Kidney (tissue), 14 donors: ENCODE measurements around the gene FAF1. TPM values are rescaled to one million over a fixed set of nuclear protein-coding genes. Genes with fewer than 3 reads are reported as not detected.
A peak's percentile ranks its signal among the peaks of the same experiment; 100 is the strongest.

ENCODE experiments used
- DNase-seq, 5 donors: peaks; one replicate each; pipeline ENCODE4 v3.0.0-alpha.2; 2013 to 2020
- FAIRE-seq: peaks from 2 replicates; lab custom pipeline; 2012; peaks lifted over from hg19 to GRCh38; lab: Jason Lieb, UNC
- H3K27ac ChIP-seq, 2 donors: one replicate each; pipeline ENCODE4 v1.7.0; 2013; ENCODE audit warnings: low read depth in 2 of 2, low read length in 2 of 2, inconsistent platforms in 1 of 2
- H3K27me3 ChIP-seq: one replicate; pipeline ENCODE4 v1.7.1; 2013; ENCODE audit warnings: low read length, inconsistent platforms; ENCODE audit not compliant: control insufficient read depth, insufficient read depth
- H3K36me3 ChIP-seq, 3 donors: one replicate each; pipeline versions ENCODE4 v1.7.0 to v1.7.1; 2013; ENCODE audit warnings: low read length in 3 of 3, control low read depth in 1 of 3, inconsistent platforms in 1 of 3; ENCODE audit not compliant: insufficient read depth in 3 of 3, control insufficient read depth in 2 of 3
- H3K4me1 ChIP-seq, 3 donors: one replicate each; pipeline versions ENCODE4 v1.7.0 to v1.7.1; 2013; ENCODE audit warnings: low read length in 3 of 3, inconsistent platforms in 1 of 3, low read depth in 1 of 3; ENCODE audit not compliant: control insufficient read depth in 2 of 3, insufficient read depth in 2 of 3
- H3K4me3 ChIP-seq, 3 donors: one replicate each; pipeline versions ENCODE4 v1.7.0 to v1.8.1; 2013; ENCODE audit warnings: low read length in 3 of 3, control low read depth in 1 of 3, inconsistent platforms in 1 of 3
- H3K9ac ChIP-seq, 3 donors: one replicate each; pipeline versions ENCODE4 v1.7.0 to v1.7.1; 2013; ENCODE audit warnings: low read length in 3 of 3, control low read depth in 1 of 3, inconsistent platforms in 1 of 3
- H3K9me3 ChIP-seq, 3 donors: one replicate each; pipeline versions ENCODE4 v1.7.0 to v1.7.1; 2013; ENCODE audit warnings: low read length in 3 of 3, control low read depth in 1 of 3, inconsistent platforms in 1 of 3; ENCODE audit not compliant: control insufficient read depth in 2 of 3, insufficient read depth in 1 of 3
- intact Hi-C: fragments of 100-400 bp; cut with DNase I; formaldehyde crosslinking; loops from one replicate; pipeline ENCODE4 v1.11.1; 2022
- polyA plus RNA-seq: library from polyadenylated mRNA; stranded (reverse); fragments of 350-450 nt; fragmentation: Illumina TruSeq; extraction: RNeasy Lipid Tissue Mini Kit (QIAGEN cat#74804); gene quantifications from one replicate; pipeline ENCODE4 v1.2.3, GENCODE V29; 2014; ENCODE audit warnings: low read depth, low replicate concordance; ENCODE audit not compliant: insufficient read depth
- total RNA-seq: library from RNA; stranded (reverse); fragmentation: NEBNext Ultra II Directional; extraction: Animal tissue kit (Norgen Biotek cat#: 25700); gene quantifications from one replicate; pipeline ENCODE4 v1.2.1, GENCODE V29; 2021
- TF ChIP-seq, protein P1 (sequence below): IDR thresholded peaks from 3 replicates; pipeline ENCODE4 v1.5.1; 2012; ENCODE audit warnings: mild to moderate bottlenecking, moderate library complexity, borderline replicate concordance; ENCODE audit not compliant: insufficient read depth; ENCODE audit errors: extremely low read depth
- donor health status: control.
- donor health status: control.
- donor health status: control.
- donor health status: control.
- donor health status: control.
- donor health status: DM: yes; HTN: yes; CAD: no.
- donor health status: Normal renal cell carcinoma (clear cell type).

FAF1 gene
- total and polyA plus RNA-seq, 2 donors from 2014 or later: 50.1 to 72.8 TPM

DNA sequence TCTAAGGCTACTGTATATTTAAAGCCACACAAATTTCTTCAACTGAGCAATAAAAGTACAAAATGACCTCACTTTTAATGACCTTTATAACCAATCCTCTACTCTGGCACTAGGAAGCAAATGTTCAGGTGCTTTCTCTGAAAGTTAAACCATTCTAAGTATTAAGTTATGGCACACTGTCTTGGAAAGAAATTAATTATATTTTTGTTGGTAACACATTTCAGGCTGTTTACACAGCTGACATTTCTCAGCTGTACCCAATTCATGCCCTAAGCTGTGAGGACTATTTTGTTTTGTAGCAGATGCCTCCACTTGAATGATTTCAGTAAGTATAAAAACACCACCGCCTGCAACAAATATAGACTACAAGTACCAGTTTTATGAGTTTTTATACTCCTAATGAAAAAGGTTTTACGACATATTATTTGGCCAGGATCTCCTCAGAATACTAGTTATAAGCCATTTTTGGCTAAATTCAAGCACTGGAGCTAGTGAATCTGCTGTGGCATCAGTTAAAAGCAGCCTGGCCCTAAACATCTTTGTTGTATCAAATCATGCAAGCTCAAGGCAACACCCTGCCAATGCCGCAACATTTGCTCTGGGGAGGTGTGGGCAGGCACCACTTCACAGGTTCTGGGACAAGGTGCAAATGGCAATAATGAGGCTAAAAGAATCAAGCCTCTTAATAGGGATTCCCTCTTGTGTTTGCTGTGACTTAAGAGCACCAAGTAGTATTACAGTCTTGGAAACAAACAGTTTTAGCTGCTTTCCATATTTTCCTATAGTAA, 308.4 kb downstream of the FAF1 start:
- H3K36me3 ChIP-seq: no peaks in the 10 kb centered on the region
- H3K9me3 ChIP-seq: no peaks in the 10 kb centered on the region
- FAIRE-seq (no peak), DNase-seq (peak in 1 of 5 donors; percentile 3)
- no peak overlapping the region for H3K4me3 ChIP-seq
- TF ChIP-seq, protein P1, sequence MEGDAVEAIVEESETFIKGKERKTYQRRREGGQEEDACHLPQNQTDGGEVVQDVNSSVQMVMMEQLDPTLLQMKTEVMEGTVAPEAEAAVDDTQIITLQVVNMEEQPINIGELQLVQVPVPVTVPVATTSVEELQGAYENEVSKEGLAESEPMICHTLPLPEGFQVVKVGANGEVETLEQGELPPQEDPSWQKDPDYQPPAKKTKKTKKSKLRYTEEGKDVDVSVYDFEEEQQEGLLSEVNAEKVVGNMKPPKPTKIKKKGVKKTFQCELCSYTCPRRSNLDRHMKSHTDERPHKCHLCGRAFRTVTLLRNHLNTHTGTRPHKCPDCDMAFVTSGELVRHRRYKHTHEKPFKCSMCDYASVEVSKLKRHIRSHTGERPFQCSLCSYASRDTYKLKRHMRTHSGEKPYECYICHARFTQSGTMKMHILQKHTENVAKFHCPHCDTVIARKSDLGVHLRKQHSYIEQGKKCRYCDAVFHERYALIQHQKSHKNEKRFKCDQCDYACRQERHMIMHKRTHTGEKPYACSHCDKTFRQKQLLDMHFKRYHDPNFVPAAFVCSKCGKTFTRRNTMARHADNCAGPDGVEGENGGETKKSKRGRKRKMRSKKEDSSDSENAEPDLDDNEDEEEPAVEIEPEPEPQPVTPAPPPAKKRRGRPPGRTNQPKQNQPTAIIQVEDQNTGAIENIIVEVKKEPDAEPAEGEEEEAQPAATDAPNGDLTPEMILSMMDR: no peak
- intact Hi-C loops: no loop called here
- H3K9ac ChIP-seq: no peak overlapping the region
- no peaks in the 10 kb centered on the region for H3K27me3 ChIP-seq
- no peaks in the 10 kb centered on the region for H3K4me1 ChIP-seq
- no peak overlapping the region for H3K27ac ChIP-seq

DNA sequence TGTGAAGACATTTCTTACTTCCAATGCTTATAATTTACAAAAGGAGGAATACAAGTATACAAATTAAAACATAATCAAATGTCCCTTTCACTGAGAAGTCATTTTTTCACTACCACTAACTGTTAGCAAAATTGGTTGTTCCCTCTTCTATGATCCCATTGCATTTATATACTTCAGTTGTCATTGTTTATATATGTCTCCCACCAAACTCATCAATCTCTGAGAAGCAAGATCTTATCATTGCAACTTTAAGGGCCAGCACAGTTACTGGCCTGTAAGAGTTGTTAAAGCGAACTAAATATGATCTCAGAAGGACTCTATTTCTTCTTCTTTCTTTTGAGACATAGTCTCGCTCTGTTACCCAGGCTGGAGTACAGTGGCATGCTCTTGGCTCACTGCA, 313.5 kb downstream of the FAF1 start:
- H3K9ac ChIP-seq: no peak overlapping the region
- intact Hi-C loops: no loop called here
- DNase-seq (no peak), FAIRE-seq (no peak)
- H3K27me3 ChIP-seq: no peaks in the 10 kb centered on the region
- no peaks in the 10 kb centered on the region for H3K9me3 ChIP-seq
- no peaks in the 10 kb centered on the region for H3K36me3 ChIP-seq
- peaks cover 0 to 17% (median 0%) of the 10 kb centered on the region in 3 donors for H3K4me1 ChIP-seq
- H3K4me3 ChIP-seq: no peak overlapping the region
- H3K27ac ChIP-seq: no peak overlapping the region
- TF ChIP-seq, protein P1: no peak

DNA sequence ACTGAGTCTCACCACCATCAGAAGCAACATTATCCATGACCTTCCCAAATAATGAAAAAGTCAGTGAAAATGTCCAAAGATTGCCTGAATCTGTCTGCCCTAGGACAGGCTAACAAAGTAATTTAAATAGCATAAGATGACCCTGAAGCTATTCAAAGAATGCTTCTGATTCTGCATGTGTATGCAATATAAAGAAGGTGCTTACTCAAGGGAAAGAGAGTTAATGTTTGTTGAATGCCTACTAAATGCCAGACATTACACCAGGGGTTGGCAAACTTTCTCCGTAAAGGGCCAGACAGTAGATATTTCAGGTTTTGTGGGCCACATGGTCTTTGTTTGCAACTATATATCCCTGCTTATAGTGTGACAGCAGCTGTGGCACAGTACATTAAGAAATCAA, 314.9 kb downstream of the FAF1 start:
- Histone ChIP-seq H3K4me3 (no peak overlapping the region), H3K9ac (no peak overlapping the region), H3K4me1 (peaks cover 0 to 17% (median 0%) of the 10 kb centered on the region in 3 donors), H3K27ac (peak overlapping the region in 1 of 2 donors; percentile 8), H3K27me3 (no peaks in the 10 kb centered on the region), H3K36me3 (no peaks in the 10 kb centered on the region), H3K9me3 (no peaks in the 10 kb centered on the region)
- DNase-seq (no peak), FAIRE-seq (no peak)
- intact Hi-C loops: no loop called here
- TF ChIP-seq, protein P1: no peak
